ENCODE measurements around the gene SLC35F3. TPM values are rescaled to one million over a fixed set of nuclear protein-coding genes. Genes with fewer than 3 reads are reported as not detected.

The SLC35F3 gene
- polyA plus RNA-seq, 1 donor (not counting 4 experiments of a cell fraction or from before 2014, with no cell fraction given): 13.8 TPM

DNA sequence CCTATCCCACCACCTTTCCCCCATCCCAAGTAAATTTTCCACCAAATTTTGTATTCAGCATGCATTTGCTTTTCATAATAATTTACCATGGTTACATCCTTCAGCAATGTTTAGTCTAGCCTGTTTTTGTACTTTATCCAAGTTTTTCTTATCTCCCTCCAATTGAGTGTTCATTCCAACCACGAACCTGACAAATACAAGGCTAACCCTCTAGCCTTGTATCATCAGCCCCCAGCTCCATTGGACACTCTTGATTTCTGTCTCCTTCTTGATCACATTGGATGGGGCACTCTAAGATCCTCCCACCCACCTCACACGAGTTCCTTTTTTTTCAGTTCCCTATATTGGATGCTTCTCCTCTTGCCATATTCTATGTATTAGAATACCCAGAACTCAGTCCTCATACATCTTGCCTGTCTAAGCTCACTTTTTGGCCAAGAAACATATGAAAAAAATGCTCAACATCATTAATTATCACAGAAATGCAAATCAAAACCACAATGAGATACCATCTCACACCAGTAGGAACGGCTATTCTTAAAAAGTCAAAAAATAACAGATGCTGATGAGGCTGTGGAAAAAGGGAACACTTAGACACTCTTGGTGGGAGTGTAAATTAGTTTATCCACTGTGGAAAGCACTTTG, 40.5 kb upstream of the SLC35F3 start:
- no peaks in the 10 kb centered on the region for H3K79me2 ChIP-seq (ENCODE audit: control insufficient read depth, insufficient read depth, low read length)
- TF ChIP-seq EZH2 (IDR thresholded peaks at IDR 0.05; ENCODE audit: low read length): no peak
- TF ChIP-seq, protein P1, sequence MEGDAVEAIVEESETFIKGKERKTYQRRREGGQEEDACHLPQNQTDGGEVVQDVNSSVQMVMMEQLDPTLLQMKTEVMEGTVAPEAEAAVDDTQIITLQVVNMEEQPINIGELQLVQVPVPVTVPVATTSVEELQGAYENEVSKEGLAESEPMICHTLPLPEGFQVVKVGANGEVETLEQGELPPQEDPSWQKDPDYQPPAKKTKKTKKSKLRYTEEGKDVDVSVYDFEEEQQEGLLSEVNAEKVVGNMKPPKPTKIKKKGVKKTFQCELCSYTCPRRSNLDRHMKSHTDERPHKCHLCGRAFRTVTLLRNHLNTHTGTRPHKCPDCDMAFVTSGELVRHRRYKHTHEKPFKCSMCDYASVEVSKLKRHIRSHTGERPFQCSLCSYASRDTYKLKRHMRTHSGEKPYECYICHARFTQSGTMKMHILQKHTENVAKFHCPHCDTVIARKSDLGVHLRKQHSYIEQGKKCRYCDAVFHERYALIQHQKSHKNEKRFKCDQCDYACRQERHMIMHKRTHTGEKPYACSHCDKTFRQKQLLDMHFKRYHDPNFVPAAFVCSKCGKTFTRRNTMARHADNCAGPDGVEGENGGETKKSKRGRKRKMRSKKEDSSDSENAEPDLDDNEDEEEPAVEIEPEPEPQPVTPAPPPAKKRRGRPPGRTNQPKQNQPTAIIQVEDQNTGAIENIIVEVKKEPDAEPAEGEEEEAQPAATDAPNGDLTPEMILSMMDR (optimal IDR thresholded peaks at IDR 0.05 in 1 of 3, IDR thresholded peaks at IDR 0.05 in 1 of 3, conservative IDR thresholded peaks at IDR 0.05 in 1 of 3; ENCODE audit: extremely low read depth in 1 of 3, insufficient read depth in 2 of 3, low read length in 3 of 3): no peak
- DNase-seq (ENCODE audit: low read depth, low spot score): no peak
- H3K4me1 ChIP-seq (ENCODE audit: control insufficient read depth, extremely low read depth, insufficient read depth, low read length): no peaks in the 10 kb centered on the region
- no peaks in the 10 kb centered on the region for H3K36me3 ChIP-seq (ENCODE audit: control insufficient read depth in 2 of 2, extremely low read depth in 1 of 2, insufficient read depth in 2 of 2, low read length in 2 of 2)
- no peak overlapping the region for H3K4me2 ChIP-seq (ENCODE audit: control insufficient read depth, extremely low read depth, insufficient read depth, low read depth, low read length)
- no peaks in the 10 kb centered on the region for H4K20me1 ChIP-seq (ENCODE audit: control insufficient read depth, extremely low read depth, insufficient read depth, low read length)
- no peak overlapping the region for H3K27ac ChIP-seq (ENCODE audit: control insufficient read depth, insufficient read depth, low read length)
- H3K4me3 ChIP-seq (ENCODE audit: control insufficient read depth in 2 of 3, extremely low read depth in 1 of 3, insufficient read depth in 2 of 3, low read depth in 1 of 3, low read length in 3 of 3): no peak overlapping the region
- no peaks in the 10 kb centered on the region for H3K9me3 ChIP-seq (ENCODE audit: control insufficient read depth, low read depth, low read length)
- H3K27me3 ChIP-seq (ENCODE audit: control insufficient read depth, extremely low read depth, insufficient read depth, low read length): peaks cover 4% of the 10 kb centered on the region
- no peak overlapping the region for H2AFZ ChIP-seq (ENCODE audit: control insufficient read depth, low read length)
- no peak for FAIRE-seq
- H3K9ac ChIP-seq (ENCODE audit: control insufficient read depth, extremely low read depth, insufficient read depth, low read length): no peak overlapping the region
- H3K9me1 ChIP-seq (ENCODE audit: control insufficient read depth, extremely low read depth, insufficient read depth, low read length): no peaks in the 10 kb centered on the region
- dilution Hi-C loops (cut with MboI; ENCODE audit: extremely low pct_ligation_motif_present, low sequenced_read_pairs): no loop called here

- FAIRE-seq: no peak
- no peaks in the 10 kb centered on the region for H3K4me1 ChIP-seq (ENCODE audit: control insufficient read depth, extremely low read depth, insufficient read depth, low read length)
- no peaks in the 10 kb centered on the region for H3K9me1 ChIP-seq (ENCODE audit: control insufficient read depth, extremely low read depth, insufficient read depth, low read length)
- no peak overlapping the region for H2AFZ ChIP-seq (ENCODE audit: control insufficient read depth, low read length)
- no peak overlapping the region for H3K9ac ChIP-seq (ENCODE audit: control insufficient read depth, extremely low read depth, insufficient read depth, low read length)
- H3K27me3 ChIP-seq (ENCODE audit: control insufficient read depth, extremely low read depth, insufficient read depth, low read length): peaks cover 4% of the 10 kb centered on the region
- no peaks in the 10 kb centered on the region for H3K9me3 ChIP-seq (ENCODE audit: control insufficient read depth, low read depth, low read length)
- no peak overlapping the region for H3K4me2 ChIP-seq (ENCODE audit: control insufficient read depth, extremely low read depth, insufficient read depth, low read depth, low read length)
- dilution Hi-C loops (cut with MboI; ENCODE audit: extremely low pct_ligation_motif_present, low sequenced_read_pairs): no loop called here
- H3K4me3 ChIP-seq (ENCODE audit: control insufficient read depth in 2 of 3, extremely low read depth in 1 of 3, insufficient read depth in 2 of 3, low read depth in 1 of 3, low read length in 3 of 3): no peak overlapping the region
- H3K79me2 ChIP-seq (ENCODE audit: control insufficient read depth, insufficient read depth, low read length): no peaks in the 10 kb centered on the region
- no peak for DNase-seq (ENCODE audit: low read depth, low spot score)
- no peak for TF ChIP-seq EZH2 (IDR thresholded peaks at IDR 0.05; ENCODE audit: low read length)
- TF ChIP-seq, protein P1 (optimal IDR thresholded peaks at IDR 0.05 in 1 of 3, IDR thresholded peaks at IDR 0.05 in 1 of 3, conservative IDR thresholded peaks at IDR 0.05 in 1 of 3; ENCODE audit: extremely low read depth in 1 of 3, insufficient read depth in 2 of 3, low read length in 3 of 3): no peak
- no peaks in the 10 kb centered on the region for H4K20me1 ChIP-seq (ENCODE audit: control insufficient read depth, extremely low read depth, insufficient read depth, low read length)
- no peak overlapping the region for H3K27ac ChIP-seq (ENCODE audit: control insufficient read depth, insufficient read depth, low read length)
- H3K36me3 ChIP-seq (ENCODE audit: control insufficient read depth in 2 of 2, extremely low read depth in 1 of 2, insufficient read depth in 2 of 2, low read length in 2 of 2): no peaks in the 10 kb centered on the region
Observed at GRCh38 chr1:233864578-233864977, 39.9 kb upstream of the SLC35F3 start.
